Measurements from ENCODE around the gene ZMIZ1. TPM values are rescaled to one million over a fixed set of nuclear protein-coding genes. Genes with fewer than 3 reads are reported as not detected.

Gene ZMIZ1
- total RNA-seq, 4 donors from 2014 or later, result 58.1 to 87.4 (median 74.2) TPM

- H3K4me3 ChIP-seq (ENCODE audit: low read depth, poor library complexity, severe bottlenecking), result no peak overlapping the region
- peak in 1 of 2 donors; percentile 29 for DNase-seq (ENCODE audit: low spot score in 2 of 2)
- 72 to 88% methylated on average over 5 of the region's 5 CpGs for WGBS, 2 donors
- TF ChIP-seq, protein P1, sequence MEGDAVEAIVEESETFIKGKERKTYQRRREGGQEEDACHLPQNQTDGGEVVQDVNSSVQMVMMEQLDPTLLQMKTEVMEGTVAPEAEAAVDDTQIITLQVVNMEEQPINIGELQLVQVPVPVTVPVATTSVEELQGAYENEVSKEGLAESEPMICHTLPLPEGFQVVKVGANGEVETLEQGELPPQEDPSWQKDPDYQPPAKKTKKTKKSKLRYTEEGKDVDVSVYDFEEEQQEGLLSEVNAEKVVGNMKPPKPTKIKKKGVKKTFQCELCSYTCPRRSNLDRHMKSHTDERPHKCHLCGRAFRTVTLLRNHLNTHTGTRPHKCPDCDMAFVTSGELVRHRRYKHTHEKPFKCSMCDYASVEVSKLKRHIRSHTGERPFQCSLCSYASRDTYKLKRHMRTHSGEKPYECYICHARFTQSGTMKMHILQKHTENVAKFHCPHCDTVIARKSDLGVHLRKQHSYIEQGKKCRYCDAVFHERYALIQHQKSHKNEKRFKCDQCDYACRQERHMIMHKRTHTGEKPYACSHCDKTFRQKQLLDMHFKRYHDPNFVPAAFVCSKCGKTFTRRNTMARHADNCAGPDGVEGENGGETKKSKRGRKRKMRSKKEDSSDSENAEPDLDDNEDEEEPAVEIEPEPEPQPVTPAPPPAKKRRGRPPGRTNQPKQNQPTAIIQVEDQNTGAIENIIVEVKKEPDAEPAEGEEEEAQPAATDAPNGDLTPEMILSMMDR (IDR thresholded peaks at IDR 0.05), result no peak
- TF ChIP-seq POLR2A (IDR thresholded peaks at IDR 0.05), result no peak
- intact Hi-C loops (cut with DNase I; ENCODE audit: low total_unique reads), result no loop called here
These were observed 29.9 kb upstream of the ZMIZ1 start for GRCh38 chr10:79038841-79039201.

DNA sequence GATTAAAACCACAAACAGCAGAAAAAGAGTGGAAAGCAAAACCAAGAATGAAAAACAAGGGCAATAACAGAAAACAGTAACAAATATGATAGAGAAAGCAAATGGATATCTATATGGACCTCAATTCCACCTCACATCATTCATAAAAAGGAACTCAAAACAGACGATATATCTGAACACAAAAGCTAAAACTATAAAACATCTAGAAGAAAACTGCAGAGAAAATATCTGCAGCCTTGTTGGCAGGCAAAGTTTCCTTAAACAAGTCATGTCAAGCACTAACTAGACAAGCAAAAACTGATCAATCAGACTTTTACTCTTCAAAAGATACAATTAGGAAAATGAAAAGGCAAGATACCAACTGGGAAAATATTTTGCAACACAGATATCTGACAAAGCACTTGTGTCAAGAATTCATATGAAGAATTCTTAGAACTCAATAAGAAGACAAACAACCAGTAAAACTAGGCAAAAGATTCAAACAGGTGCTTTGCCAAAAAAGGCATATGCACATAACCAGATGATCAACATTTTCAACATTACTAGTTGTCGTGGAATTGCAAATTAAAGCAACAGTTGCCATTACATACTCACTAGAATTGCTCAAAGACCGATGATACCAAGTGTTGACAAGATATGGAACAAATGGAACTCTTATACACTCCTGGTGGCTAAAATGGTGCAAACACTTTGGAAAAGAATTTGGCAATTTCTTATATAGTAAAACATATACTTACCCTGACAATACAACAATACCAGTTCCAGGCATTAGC lies 25.9 kb upstream of the ZMIZ1 start:
- intact Hi-C loops (cut with DNase I; ENCODE audit: low total_unique reads), result no loop called here
- no peak overlapping the region for H3K4me3 ChIP-seq (ENCODE audit: low read depth, poor library complexity, severe bottlenecking)
- 52 to 57% methylated on average over 3 of the region's 3 CpGs for WGBS, 2 donors
- TF ChIP-seq POLR2A (IDR thresholded peaks at IDR 0.05), result no peak
- TF ChIP-seq, protein P1 (IDR thresholded peaks at IDR 0.05), result no peak
- no peak for DNase-seq (ENCODE audit: low spot score in 2 of 2)

GRCh38 chr10:79044036-79044632 lies 24.6 kb upstream of the ZMIZ1 start:
- WGBS, 2 donors, result 97% methylated on average over 5 of the region's 5 CpGs
- DNase-seq (ENCODE audit: low spot score in 2 of 2), result peak in 1 of 2 donors; percentile 49
- intact Hi-C loops (cut with DNase I; ENCODE audit: low total_unique reads), result no loop called here
- no peak overlapping the region for H3K4me3 ChIP-seq (ENCODE audit: low read depth, poor library complexity, severe bottlenecking)
- TF ChIP-seq POLR2A (IDR thresholded peaks at IDR 0.05), result no peak
- TF ChIP-seq, protein P1 (IDR thresholded peaks at IDR 0.05), result no peak

DNA sequence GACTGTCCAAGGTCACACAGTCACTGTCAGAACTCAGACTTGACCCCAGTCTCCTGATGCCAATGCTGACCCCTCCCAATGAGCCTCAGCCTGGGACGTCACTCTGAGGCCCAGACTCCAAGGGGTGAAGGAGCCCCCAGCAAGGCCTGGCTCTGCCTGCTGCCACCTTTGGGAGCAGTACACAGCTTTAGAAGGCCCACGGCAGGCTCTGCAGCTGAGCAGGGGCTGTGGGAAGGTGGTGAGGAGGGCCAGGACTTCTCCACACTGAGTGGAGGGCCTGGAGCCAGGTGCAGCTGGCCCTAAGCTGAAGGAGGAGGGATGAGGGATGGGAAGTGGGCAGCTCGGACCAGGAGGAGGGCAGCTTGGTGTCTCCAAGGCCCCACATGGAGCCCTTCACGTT lies 23.9 kb upstream of the ZMIZ1 start:
- 92 to 95% methylated on average over 4 of the region's 4 CpGs for WGBS, 2 donors
- peak in 1 of 2 donors; percentile 46 for DNase-seq (ENCODE audit: low spot score in 2 of 2)
- no peak overlapping the region for H3K4me3 ChIP-seq (ENCODE audit: low read depth, poor library complexity, severe bottlenecking)
- intact Hi-C loops (cut with DNase I; ENCODE audit: low total_unique reads), result no loop called here
- TF ChIP-seq POLR2A (IDR thresholded peaks at IDR 0.05), result no peak
- TF ChIP-seq, protein P1 (IDR thresholded peaks at IDR 0.05), result no peak

- peak in 1 of 2 donors; percentile 53 for DNase-seq (ENCODE audit: low spot score in 2 of 2)
- intact Hi-C loops (cut with DNase I; ENCODE audit: low total_unique reads), result no loop called here
- WGBS, 2 donors, result 71 to 72% methylated on average over 9 of the region's 9 CpGs
- no peak overlapping the region for H3K4me3 ChIP-seq (ENCODE audit: low read depth, poor library complexity, severe bottlenecking)
- no peak for TF ChIP-seq POLR2A (IDR thresholded peaks at IDR 0.05)
- TF ChIP-seq, protein P1 (IDR thresholded peaks at IDR 0.05), result no peak
These were observed 23.1 kb upstream of the ZMIZ1 start for GRCh38 chr10:79045566-79046175.

Data from lower leg skin (tissue), 4 donors.